Natural killer cell treated with Interleukin-12 subunit alpha and Interleukin-12 subunit beta and Interleukin-15 and Interleukin-18, amount 100 ng/mL, for 72 hours (primary cell): ENCODE measurements around the gene MYADM. TPM values are rescaled to one million over a fixed set of nuclear protein-coding genes. Genes with fewer than 3 reads are reported as not detected.
A peak's percentile ranks its signal among the peaks of the same experiment; 100 is the strongest.

ENCODE experiments used
- ATAC-seq, 2 donors: fragments of 150-1000 bp; cut with Tn5 transposase in 1 of 2; sonication (Bioruptor Pico), chemical (Tn5 transposase) in 1 of 2; 2 replicates each; pipeline ENCODE4 v1.10.0; 2021
- DNase-seq: peaks from one replicate; pipeline ENCODE4 v3.0.0; 2022; ENCODE audit warnings: low spot score
- H3K27ac Mint-ChIP-seq, 2 donors: 1 replicate in 1 of 2; 2 replicates in 1 of 2; pipeline ENCODE4 v1.8.0; 2022; ENCODE audit warnings: mixed read lengths in 2 of 2, mild to moderate bottlenecking in 1 of 2, moderate library complexity in 1 of 2
- H3K27me3 Mint-ChIP-seq, 2 donors: 1 replicate in 1 of 2; 2 replicates in 1 of 2; pipeline ENCODE4 v1.8.0; 2022; ENCODE audit warnings: mixed read lengths in 2 of 2
- H3K36me3 Mint-ChIP-seq: one replicate; pipeline ENCODE4 v1.8.0; 2022; ENCODE audit warnings: mixed read lengths
- H3K4me1 Mint-ChIP-seq, 2 donors: 1 replicate in 1 of 2; 2 replicates in 1 of 2; pipeline ENCODE4 v1.8.0; 2022; ENCODE audit warnings: low read depth in 2 of 2, mixed read lengths in 2 of 2, mild to moderate bottlenecking in 1 of 2
- H3K4me3 Mint-ChIP-seq: one replicate; pipeline ENCODE4 v1.8.0; 2022; ENCODE audit warnings: mixed read lengths
- H3K9me3 Mint-ChIP-seq: 2 replicates; pipeline ENCODE4 v1.8.0; 2022; ENCODE audit warnings: mixed read lengths
- total RNA-seq, 2 donors: library from RNA; stranded (reverse); gene quantifications; one replicate each; pipeline ENCODE4 v1.2.3, GENCODE V29; 2022

The MYADM gene
- total RNA-seq, 2 donors from 2014 or later, result 17.8 to 17.9 TPM

GRCh38 chr19:53873773-53874605 lies 6.3 kb downstream of the MYADM start:
- DNase-seq, result no peak
- Mint-ChIP-seq H3K36me3 (peaks cover 10% of the 10 kb centered on the region), H3K4me3 (peak overlapping the region; percentile 38), H3K27me3 (no peaks in the 10 kb centered on the region), H3K4me1 (peaks cover 33% of the 10 kb centered on the region in 2 donors), H3K27ac (peak overlapping the region; percentile 9 to 39), H3K9me3 (no peaks in the 10 kb centered on the region)
- ATAC-seq, result no peak

- Mint-ChIP-seq H3K36me3 (peaks cover 10% of the 10 kb centered on the region), H3K4me1 (peaks cover 33 to 34% of the 10 kb centered on the region in 2 donors), H3K27me3 (no peaks in the 10 kb centered on the region), H3K9me3 (no peaks in the 10 kb centered on the region), H3K4me3 (peak overlapping the region; percentile 38), H3K27ac (peak overlapping the region; percentile 9 to 39)
- ATAC-seq (no peak), DNase-seq (no peak)
Observed at GRCh38 chr19:53874606-53874990, 6.9 kb downstream of the MYADM start.

DNA sequence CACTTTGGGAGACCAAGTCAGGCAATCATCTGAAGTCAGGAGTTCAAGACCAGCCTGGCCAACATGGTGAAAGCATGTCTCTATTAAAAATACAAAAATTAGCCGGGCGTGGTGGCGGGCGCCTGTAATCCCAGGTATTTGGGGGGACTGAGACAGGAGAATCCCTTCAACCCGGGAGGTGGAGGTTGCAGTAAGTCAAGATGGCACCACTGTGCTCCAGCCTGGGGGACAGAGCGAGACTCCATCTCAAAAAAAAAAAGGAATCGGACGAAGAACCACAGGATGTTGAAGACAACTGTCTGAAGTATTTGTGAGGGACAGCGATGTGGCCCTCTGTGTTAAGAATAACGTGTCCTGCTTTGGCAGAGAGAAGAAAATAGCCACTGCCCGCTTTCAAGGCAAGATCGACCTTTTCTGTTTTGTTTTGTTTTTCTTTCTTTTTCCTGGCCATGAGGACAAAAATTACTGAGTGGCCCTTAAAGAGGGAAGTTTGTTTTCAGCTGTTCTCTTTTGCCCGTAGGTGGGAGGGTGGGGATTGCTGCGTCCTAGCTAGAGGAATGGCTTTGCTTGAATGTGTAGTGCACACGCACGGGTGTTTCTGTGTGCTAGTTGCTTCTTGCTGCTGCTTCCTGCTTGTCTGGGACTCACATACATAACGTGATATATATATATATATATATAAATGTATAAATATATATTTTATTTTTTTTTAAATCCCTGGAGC lies 8.1 kb downstream of the MYADM start:
- Mint-ChIP-seq H3K4me1 (peaks cover 28 to 30% of the 10 kb centered on the region in 2 donors), H3K9me3 (no peaks in the 10 kb centered on the region), H3K36me3 (peaks cover 10% of the 10 kb centered on the region), H3K4me3 (no peak overlapping the region), H3K27me3 (no peaks in the 10 kb centered on the region), H3K27ac (no peak overlapping the region)
- no peak for ATAC-seq
- no peak for DNase-seq

GRCh38 chr19:53876651-53877224 lies 9.1 kb downstream of the MYADM start:
- H3K4me1 Mint-ChIP-seq, result peaks cover 18 to 24% of the 10 kb centered on the region in 2 donors
- no peaks in the 10 kb centered on the region for H3K27me3 Mint-ChIP-seq
- H3K4me3 Mint-ChIP-seq, result no peak overlapping the region
- peaks cover 10% of the 10 kb centered on the region for H3K36me3 Mint-ChIP-seq
- DNase-seq (no peak), ATAC-seq (no peak)
- H3K27ac Mint-ChIP-seq, result no peak overlapping the region
- H3K9me3 Mint-ChIP-seq, result no peaks in the 10 kb centered on the region

- Mint-ChIP-seq H3K27me3 (no peaks in the 10 kb centered on the region), H3K27ac (no peak overlapping the region), H3K4me1 (peaks cover 17 to 24% of the 10 kb centered on the region in 2 donors), H3K4me3 (no peak overlapping the region), H3K9me3 (no peaks in the 10 kb centered on the region), H3K36me3 (peaks cover 10% of the 10 kb centered on the region)
- DNase-seq (no peak), ATAC-seq (no peak)
Observed at GRCh38 chr19:53877361-53877766, 9.7 kb downstream of the MYADM start.

- no peak overlapping the region for H3K27ac Mint-ChIP-seq
- no peak for DNase-seq
- H3K4me3 Mint-ChIP-seq, result no peak overlapping the region
- no peak for ATAC-seq
- peaks cover 5 to 6% of the 10 kb centered on the region in 2 donors for H3K27me3 Mint-ChIP-seq
- H3K36me3 Mint-ChIP-seq, result peaks cover 10% of the 10 kb centered on the region
- peaks cover 17 to 24% of the 10 kb centered on the region in 2 donors for H3K4me1 Mint-ChIP-seq
- no peaks in the 10 kb centered on the region for H3K9me3 Mint-ChIP-seq
Observed at GRCh38 chr19:53878776-53879139, 11.1 kb downstream of the MYADM start.

DNA sequence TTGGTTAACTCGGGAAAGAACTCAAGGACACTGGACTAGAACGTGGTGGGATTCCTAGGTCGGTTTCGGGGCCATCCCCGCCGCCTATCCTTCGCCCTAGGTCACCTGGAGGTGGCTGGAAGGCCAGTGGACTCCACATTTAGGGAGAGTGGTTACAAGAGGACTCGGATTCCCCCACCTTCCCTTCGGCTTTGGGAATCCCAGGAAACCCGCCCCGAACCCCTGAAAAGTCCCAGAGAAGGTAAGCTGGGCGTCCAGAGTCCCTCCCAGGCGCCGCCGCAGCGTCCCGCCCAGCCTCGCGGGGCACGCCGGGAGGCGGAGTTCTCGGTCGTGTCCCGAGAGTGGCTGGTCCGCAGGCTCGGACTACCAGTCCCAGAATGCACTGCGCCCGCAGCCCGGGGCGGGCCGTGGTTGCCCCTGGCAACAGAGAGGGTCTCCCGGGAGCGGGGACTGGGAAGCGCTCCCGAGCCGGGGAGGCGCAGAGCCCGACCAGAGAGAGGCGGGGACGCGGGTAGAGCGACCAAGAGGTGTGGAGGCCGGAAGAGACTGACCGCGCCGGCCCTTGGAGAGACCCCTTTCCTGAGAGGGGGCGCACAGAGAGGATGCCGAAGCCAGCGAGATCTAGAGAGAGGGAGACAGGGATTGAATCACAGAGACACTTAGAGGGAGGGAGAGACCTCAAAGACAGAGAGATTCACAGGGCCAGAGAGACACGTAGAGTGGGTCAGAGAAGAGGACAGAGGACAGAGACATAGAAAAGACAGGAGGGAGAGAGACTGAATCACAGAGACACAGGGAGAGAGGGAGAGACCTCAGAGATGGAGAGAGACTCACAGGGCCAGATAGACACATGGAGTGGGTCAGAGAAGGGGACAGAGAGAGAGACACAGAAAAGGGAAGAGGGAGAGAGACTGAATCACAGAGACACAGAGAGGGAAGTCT lies 11.7 kb downstream of the MYADM start:
- no peak overlapping the region for H3K4me3 Mint-ChIP-seq
- ATAC-seq, result peak; percentile 97 to 99
- no peaks in the 10 kb centered on the region for H3K9me3 Mint-ChIP-seq
- H3K27me3 Mint-ChIP-seq, result peaks cover 11% of the 10 kb centered on the region in 2 donors
- peak; percentile 92 for DNase-seq
- peaks cover 5% of the 10 kb centered on the region for H3K36me3 Mint-ChIP-seq
- peaks cover 13 to 20% of the 10 kb centered on the region in 2 donors for H3K4me1 Mint-ChIP-seq
- H3K27ac Mint-ChIP-seq, result no peak overlapping the region

DNA sequence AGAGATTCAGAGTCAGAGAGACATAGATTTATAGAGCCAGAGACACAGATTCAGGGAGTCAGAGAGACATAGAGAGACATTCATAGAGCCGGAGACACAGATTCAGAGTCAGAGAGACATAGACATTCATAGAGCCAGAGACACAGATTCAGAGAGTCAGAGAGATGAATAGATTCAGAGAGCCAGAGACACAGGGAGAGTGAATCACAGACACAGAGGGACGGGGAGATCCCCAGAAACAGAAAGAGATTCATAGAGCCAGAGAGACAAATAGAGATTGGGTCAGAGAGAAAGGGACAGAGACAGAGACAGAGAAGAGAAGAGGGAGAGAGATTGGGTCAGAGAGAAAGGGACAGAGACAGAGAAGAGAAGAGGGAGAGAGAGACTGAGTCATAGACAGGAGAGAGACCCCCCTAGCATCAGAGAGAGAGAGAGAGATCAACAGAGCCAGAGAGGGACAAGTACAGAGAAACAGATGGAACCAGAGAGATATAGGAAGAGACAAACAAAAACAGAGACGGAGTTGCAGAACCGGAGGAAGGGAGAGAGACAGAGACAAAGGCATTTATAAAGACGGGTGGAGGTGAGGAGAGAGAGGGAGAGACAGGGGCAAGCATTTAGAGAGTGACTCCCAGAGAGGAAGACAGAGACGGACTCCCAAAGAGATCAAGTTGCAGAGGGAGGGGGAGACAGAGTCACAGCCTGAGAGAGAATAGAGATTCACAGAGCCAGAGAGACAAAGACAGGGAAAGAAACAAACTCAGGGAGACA lies 13.2 kb downstream of the MYADM start:
- ATAC-seq, result no peak
- H3K36me3 Mint-ChIP-seq, result no peaks in the 10 kb centered on the region
- H3K9me3 Mint-ChIP-seq, result no peaks in the 10 kb centered on the region
- DNase-seq, result no peak
- H3K27me3 Mint-ChIP-seq, result peaks cover 16 to 18% of the 10 kb centered on the region in 2 donors
- no peak overlapping the region for H3K4me3 Mint-ChIP-seq
- no peak overlapping the region for H3K27ac Mint-ChIP-seq
- peaks cover 6 to 14% of the 10 kb centered on the region in 2 donors for H3K4me1 Mint-ChIP-seq

GRCh38 chr19:53881482-53882390 lies 14.1 kb downstream of the MYADM start, which contains the start of gene PRKCG:
Gene PRKCG (plus strand): TSS chr19:53882197. CDS start chr19:53882495, 298 bp downstream.
- peaks cover 6 to 12% of the 10 kb centered on the region in 2 donors for H3K4me1 Mint-ChIP-seq
- no peaks in the 10 kb centered on the region for H3K9me3 Mint-ChIP-seq
- no peak within 1 kb of the TSS for H3K27ac Mint-ChIP-seq
- DNase-seq (no peak), ATAC-seq (peak; percentile 30 to 43)
- no peaks in the 10 kb centered on the region for H3K36me3 Mint-ChIP-seq
- H3K27me3 Mint-ChIP-seq, result peaks cover 16 to 18% of the 10 kb centered on the region in 2 donors
- H3K4me3 Mint-ChIP-seq, result no peak within 1 kb of the TSS

DNA sequence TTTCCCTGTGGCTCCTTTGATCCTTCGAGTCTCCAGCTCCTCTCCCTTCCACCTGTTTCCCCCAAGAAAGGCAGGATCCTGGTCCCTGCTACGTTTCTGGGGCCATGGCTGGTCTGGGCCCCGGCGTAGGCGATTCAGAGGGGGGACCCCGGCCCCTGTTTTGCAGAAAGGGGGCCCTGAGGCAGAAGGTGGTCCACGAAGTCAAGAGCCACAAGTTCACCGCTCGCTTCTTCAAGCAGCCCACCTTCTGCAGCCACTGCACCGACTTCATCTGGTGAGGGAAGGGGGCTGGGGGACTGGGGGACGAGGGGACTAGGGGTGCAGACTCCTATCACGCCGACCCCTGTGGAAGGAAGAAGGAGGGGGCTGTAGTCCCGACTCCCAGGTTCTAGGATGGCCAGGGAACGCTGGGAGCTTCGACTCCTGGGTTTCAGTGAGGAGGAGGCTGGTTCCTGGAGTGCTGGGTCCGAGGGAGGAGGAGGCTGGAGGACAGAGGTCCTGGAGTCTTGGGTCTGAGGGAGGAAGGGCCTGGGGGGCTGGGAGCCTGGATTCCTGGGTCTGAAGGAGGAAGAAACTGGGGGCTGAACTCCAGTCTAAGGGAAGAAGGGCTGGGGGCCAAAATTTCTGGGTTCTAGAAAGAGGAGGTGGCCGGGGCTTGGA lies 14.8 kb downstream of the MYADM start:
- H3K27me3 Mint-ChIP-seq, result peaks cover 16 to 18% of the 10 kb centered on the region in 2 donors
- peaks cover 6 to 8% of the 10 kb centered on the region in 2 donors for H3K4me1 Mint-ChIP-seq
- H3K9me3 Mint-ChIP-seq, result no peaks in the 10 kb centered on the region
- H3K36me3 Mint-ChIP-seq, result no peaks in the 10 kb centered on the region
- H3K27ac Mint-ChIP-seq, result no peak overlapping the region
- H3K4me3 Mint-ChIP-seq, result no peak overlapping the region
- ATAC-seq (no peak), DNase-seq (no peak)

- DNase-seq, result no peak
- Mint-ChIP-seq H3K4me1 (peaks cover 6 to 8% of the 10 kb centered on the region in 2 donors), H3K36me3 (no peaks in the 10 kb centered on the region), H3K4me3 (no peak overlapping the region), H3K27ac (no peak overlapping the region), H3K27me3 (peaks cover 16 to 18% of the 10 kb centered on the region in 2 donors), H3K9me3 (no peaks in the 10 kb centered on the region)
- no peak for ATAC-seq
Observed at GRCh38 chr19:53883231-53883661, 15.6 kb downstream of the MYADM start.
